HG02870 (cell line): ENCODE measurements around the gene PAPPA.

Experiments used
- ATAC-seq: cut with Tn5 transposase; IDR thresholded peaks from one replicate; pipeline ENCODE4 v1.9.1; 2021; ENCODE audit warnings: mild to moderate bottlenecking, moderate library complexity; ENCODE audit not compliant: unreplicated experiment

The PAPPA gene

DNA sequence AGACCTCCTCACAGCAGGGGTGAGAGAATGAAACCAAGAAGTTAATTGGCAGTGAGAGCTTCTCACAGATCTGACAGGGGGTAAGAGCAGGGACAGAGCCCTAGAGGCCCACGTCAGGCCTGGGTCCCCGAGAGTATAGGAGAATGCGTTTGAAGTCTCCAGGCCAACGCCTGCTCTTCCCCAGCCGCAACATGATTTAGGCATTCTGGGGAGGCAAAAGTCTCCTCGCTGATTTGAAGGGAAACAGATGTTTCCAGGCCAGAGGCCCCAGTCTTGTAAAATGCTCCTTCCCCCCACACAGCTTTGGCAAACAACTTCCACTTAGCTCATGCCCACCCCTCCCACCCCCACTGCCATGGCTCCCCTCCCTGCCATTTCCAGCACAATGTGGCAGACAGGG, 294.3 kb downstream of the PAPPA start:
- ATAC-seq, result no peak

DNA sequence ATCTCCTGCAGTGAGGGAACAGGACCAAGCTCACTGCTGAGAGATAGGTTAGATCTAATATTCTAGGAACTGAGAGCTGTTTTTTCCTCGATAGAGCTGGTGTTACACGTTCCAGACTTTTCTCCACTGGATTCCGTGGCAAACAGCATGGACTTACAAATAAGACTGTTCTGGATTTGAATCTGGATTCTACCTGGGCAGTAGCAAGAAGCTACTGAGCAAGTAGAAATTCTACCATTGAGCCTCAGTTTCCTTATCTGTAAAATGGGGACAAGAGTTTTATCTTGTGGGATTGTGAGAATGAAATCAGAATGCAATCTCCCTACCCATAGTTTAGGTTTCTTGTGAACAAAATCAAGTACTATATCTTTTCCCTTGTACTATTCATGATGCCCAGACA, 294.8 kb downstream of the PAPPA start:
- no peak for ATAC-seq

DNA sequence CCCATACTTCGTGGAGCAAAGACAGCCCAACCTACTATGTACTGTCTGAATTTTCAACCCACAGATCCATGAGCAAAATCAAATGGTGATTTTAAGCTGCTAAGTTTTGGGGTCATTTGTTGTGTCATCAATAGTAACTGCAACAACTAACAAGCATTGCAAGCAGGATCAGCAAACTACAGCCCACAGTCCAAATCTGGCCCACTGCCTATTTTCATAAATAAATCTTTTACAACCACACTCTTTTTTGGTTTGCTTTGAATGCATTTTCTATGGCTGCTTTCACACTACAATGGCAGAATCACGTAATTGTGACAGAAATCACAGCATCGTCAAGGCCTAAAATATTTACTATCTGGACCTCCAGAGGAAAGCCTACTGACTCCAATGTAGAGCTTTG, 296.4 kb downstream of the PAPPA start:
- no peak for ATAC-seq

DNA sequence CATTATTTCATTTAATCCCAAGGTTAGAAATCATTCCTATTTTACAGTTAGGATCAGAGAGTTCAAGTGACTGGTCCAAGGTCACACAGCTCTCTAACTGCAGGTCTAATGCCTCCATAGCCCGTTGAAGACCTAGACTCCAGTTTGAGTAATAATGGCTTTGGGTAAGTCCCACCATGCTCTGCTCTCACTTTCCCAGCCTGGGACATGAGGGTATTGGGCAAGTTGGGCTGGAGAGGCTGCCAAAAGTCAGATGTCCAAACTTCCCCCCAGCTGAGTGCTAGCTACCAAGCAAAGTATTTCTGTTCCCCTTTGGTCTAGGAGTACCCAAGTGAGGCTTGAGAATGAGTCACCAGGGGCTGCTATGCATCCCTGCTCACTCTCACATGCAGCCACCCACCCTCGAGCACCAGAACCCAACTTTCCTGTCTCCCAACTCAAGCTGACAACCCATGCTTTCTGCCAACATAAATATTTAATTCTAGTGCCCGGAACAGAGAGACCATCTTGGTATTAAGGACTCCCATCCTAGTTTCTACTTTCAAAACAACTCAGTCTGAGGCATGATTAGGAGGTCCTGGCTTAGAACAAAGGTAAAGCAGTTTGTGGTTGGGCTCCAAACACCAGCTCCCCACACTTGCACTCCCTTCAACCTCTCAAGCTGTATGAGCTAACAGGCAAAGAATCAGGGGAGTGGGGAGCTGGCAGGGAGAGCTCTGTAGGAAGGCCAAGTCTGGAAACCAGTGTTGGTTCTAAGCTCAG, 297.0 kb downstream of the PAPPA start:
- peak; percentile 95 for ATAC-seq

DNA sequence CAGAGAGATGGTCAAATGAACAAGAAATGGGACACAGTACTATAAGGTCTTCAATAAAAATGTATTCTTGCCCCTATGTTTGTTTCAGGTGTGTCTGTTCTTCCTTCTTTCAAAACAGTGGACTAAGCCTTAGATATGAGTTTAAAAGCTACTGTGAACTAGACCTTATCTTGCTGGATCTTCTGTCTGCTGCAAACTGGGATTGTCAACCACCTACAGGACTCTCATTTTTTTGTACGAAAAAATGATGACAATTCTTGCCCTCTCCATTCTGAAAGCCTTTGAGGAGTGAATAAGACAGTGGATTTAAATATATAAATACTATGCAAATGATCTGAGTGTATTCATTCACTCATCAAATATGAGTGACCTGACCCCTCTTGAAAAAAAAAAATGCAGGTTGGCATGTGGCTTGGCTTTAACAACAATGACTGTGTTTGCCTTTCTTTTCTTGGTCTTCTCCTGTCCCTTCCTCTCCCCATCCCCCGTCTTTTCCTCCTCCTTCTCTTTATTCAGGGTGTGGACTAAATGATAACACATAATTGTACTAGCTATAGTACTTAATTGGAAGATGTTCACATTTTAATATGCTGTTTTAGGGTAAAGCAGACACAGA, 298.0 kb downstream of the PAPPA start:
- ATAC-seq, result no peak
